GM12873 (cell line): ENCODE data around the gene HNRNPA2B1.

Experiments used
- CTCF ChIP-seq: IDR thresholded peaks from 2 replicates; pipeline ENCODE4 v1.5.1; 2012; ENCODE audit warnings: low read depth, mild to moderate bottlenecking, moderate library complexity, low read length, control low read depth; ENCODE audit not compliant: insufficient read depth; ENCODE audit errors: missing control alignments

HNRNPA2B1 gene

GRCh38 chr7:26160896-26161295, 39.6 kb downstream of the HNRNPA2B1 start:
- TF ChIP-seq CTCF = no peak

GRCh38 chr7:26159243-26159642, 41.3 kb downstream of the HNRNPA2B1 start:
- TF ChIP-seq CTCF = no peak

GRCh38 chr7:26157520-26158105, 42.9 kb downstream of the HNRNPA2B1 start:
- no peak for TF ChIP-seq CTCF

- no peak for TF ChIP-seq CTCF
Observed at GRCh38 chr7:26156451-26157420, 43.8 kb downstream of the HNRNPA2B1 start.

- TF ChIP-seq CTCF = no peak
Observed at GRCh38 chr7:26155531-26156375, 44.8 kb downstream of the HNRNPA2B1 start.

- TF ChIP-seq CTCF = no peak
Observed at GRCh38 chr7:26153823-26154783, 46.4 kb downstream of the HNRNPA2B1 start.
